ENCODE data around the gene PATJ.
"Not testable (repeated sequence)": the region's sequence is repeated elsewhere in the genome, so short reads cannot be mapped to it uniquely, and the experiment has no call there.

Gene PATJ

DNA sequence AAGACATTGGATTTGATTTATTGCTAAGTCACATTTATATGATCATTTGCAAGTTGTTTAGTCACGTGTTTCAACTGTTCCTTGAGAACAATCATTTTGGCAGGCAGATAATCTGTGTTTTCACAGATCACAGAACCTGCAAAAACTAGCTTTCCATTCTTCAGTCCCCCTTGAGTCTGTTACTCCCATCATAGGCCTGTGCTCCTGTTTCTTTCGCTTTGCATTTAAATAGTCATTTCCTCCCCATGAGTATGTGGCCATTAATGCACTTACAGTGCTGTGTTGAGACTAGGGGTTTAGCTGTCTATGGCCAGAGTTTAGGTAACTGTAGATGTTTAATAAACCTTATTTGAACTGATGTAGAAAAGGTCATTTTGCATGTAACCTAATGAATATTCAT is 214.5 kb downstream of the PATJ start:
- Histone ChIP-seq H3K4me1 (ENCODE audit: insufficient read depth, low read length) (no peaks in the 10 kb centered on the region), H4K20me1 (ENCODE audit: insufficient read depth, low read length) (no peaks in the 10 kb centered on the region), H3K4me3 (ENCODE audit: low read depth in 1 of 2, low read length in 2 of 2) (no peak overlapping the region), H3K27me3 (ENCODE audit: insufficient read depth, low read length, poor library complexity) (peaks cover 4% of the 10 kb centered on the region), H3K27ac (ENCODE audit: low read length) (no peak overlapping the region), H3K36me3 (ENCODE audit: insufficient read depth, low read length) (no peaks in the 10 kb centered on the region), H2AFZ (ENCODE audit: low read depth, low read length) (no peak overlapping the region), H3K4me2 (ENCODE audit: insufficient read depth, low read length) (no peak overlapping the region), H3K79me2 (ENCODE audit: insufficient read depth, low read length) (no peaks in the 10 kb centered on the region), H3K9me3 (ENCODE audit: insufficient read depth, low read length, severe bottlenecking) (no peaks in the 10 kb centered on the region), H3K9ac (ENCODE audit: low read depth, low read length) (no peak overlapping the region)
- ATAC-seq (ENCODE audit: insufficient read depth, low read depth): no peak
- TF ChIP-seq, protein P1, sequence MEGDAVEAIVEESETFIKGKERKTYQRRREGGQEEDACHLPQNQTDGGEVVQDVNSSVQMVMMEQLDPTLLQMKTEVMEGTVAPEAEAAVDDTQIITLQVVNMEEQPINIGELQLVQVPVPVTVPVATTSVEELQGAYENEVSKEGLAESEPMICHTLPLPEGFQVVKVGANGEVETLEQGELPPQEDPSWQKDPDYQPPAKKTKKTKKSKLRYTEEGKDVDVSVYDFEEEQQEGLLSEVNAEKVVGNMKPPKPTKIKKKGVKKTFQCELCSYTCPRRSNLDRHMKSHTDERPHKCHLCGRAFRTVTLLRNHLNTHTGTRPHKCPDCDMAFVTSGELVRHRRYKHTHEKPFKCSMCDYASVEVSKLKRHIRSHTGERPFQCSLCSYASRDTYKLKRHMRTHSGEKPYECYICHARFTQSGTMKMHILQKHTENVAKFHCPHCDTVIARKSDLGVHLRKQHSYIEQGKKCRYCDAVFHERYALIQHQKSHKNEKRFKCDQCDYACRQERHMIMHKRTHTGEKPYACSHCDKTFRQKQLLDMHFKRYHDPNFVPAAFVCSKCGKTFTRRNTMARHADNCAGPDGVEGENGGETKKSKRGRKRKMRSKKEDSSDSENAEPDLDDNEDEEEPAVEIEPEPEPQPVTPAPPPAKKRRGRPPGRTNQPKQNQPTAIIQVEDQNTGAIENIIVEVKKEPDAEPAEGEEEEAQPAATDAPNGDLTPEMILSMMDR (IDR thresholded peaks at IDR 0.05; ENCODE audit: borderline replicate concordance, extremely low read depth, low read length, poor library complexity, severe bottlenecking): no peak
- no peak for TF ChIP-seq EZH2 (IDR thresholded peaks at IDR 0.05; ENCODE audit: borderline replicate concordance, low read depth, low read length, severe bottlenecking)
- no peak for DNase-seq

DNA sequence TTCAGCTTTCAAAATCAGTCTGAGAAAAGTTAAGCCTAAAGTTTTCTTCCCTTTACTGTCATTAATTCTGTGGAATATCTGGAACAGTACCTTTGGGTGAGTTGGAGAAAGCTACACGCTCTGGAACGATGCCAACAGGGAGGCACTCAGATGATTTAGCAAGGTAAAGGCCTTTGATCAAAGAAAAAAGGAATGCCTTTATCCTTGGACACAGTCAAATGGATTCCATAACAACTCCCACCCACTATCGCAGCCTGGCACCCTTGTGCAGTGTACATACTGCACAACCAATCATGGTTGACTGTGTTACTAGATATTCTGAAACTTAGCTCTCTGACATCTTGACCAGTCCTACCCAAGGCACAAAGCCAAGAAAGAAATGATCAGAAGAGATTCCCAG is 218.7 kb downstream of the PATJ start:
- H3K27ac ChIP-seq (ENCODE audit: low read length): no peak overlapping the region

DNA sequence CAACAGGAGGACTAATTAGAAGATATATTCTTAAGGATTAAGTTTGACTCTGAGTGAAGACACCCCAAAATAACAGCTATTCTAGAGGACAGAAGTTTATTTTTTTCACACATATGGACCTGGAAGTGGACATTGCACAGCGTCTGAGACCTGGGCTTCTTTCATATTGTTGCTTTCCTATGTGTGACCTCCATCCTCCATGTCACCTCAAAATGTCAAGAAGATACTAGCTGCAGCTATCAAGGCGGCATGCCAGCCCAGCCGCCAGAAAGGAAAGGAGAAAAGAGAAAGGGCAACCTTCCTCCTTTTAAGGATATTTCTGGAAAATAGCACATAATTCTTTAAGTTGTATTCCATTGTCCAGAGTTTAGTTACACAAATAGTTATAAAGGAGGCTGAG is 220.4 kb downstream of the PATJ start:
- H3K27me3 ChIP-seq (ENCODE audit: insufficient read depth, low read length, poor library complexity): no peaks in the 10 kb centered on the region
- ATAC-seq (ENCODE audit: insufficient read depth, low read depth) (no peak), DNase-seq (no peak)
- no peaks in the 10 kb centered on the region for H3K79me2 ChIP-seq (ENCODE audit: insufficient read depth, low read length)
- no peak overlapping the region for H3K9ac ChIP-seq (ENCODE audit: low read depth, low read length)
- H3K4me3 ChIP-seq (ENCODE audit: low read depth in 1 of 2, low read length in 2 of 2): no peak overlapping the region
- H3K4me2 ChIP-seq (ENCODE audit: insufficient read depth, low read length): no peak overlapping the region
- H3K4me1 ChIP-seq (ENCODE audit: insufficient read depth, low read length): no peaks in the 10 kb centered on the region
- no peaks in the 10 kb centered on the region for H3K9me3 ChIP-seq (ENCODE audit: insufficient read depth, low read length, severe bottlenecking)
- no peak overlapping the region for H3K27ac ChIP-seq (ENCODE audit: low read length)
- TF ChIP-seq, protein P1 (IDR thresholded peaks at IDR 0.05; ENCODE audit: borderline replicate concordance, extremely low read depth, low read length, poor library complexity, severe bottlenecking): no peak
- no peak for TF ChIP-seq EZH2 (IDR thresholded peaks at IDR 0.05; ENCODE audit: borderline replicate concordance, low read depth, low read length, severe bottlenecking)
- H3K36me3 ChIP-seq (ENCODE audit: insufficient read depth, low read length): no peaks in the 10 kb centered on the region
- H4K20me1 ChIP-seq (ENCODE audit: insufficient read depth, low read length): no peaks in the 10 kb centered on the region
- H2AFZ ChIP-seq (ENCODE audit: low read depth, low read length): no peak overlapping the region

More for the DNA sequence above, 218.7 kb downstream of the PATJ start:
- Histone ChIP-seq H3K9ac (ENCODE audit: low read depth, low read length) (no peak overlapping the region), H3K4me2 (ENCODE audit: insufficient read depth, low read length) (no peak overlapping the region), H2AFZ (ENCODE audit: low read depth, low read length) (no peak overlapping the region), H3K79me2 (ENCODE audit: insufficient read depth, low read length) (no peaks in the 10 kb centered on the region), H3K4me1 (ENCODE audit: insufficient read depth, low read length) (no peaks in the 10 kb centered on the region), H3K36me3 (ENCODE audit: insufficient read depth, low read length) (no peaks in the 10 kb centered on the region), H4K20me1 (ENCODE audit: insufficient read depth, low read length) (no peaks in the 10 kb centered on the region), H3K27me3 (ENCODE audit: insufficient read depth, low read length, poor library complexity) (peaks cover 4% of the 10 kb centered on the region), H3K4me3 (ENCODE audit: low read depth in 1 of 2, low read length in 2 of 2) (no peak overlapping the region), H3K9me3 (ENCODE audit: insufficient read depth, low read length, severe bottlenecking) (no peaks in the 10 kb centered on the region)
- no peak for ATAC-seq (ENCODE audit: insufficient read depth, low read depth)
- DNase-seq: no peak
- no peak for TF ChIP-seq EZH2 (IDR thresholded peaks at IDR 0.05; ENCODE audit: borderline replicate concordance, low read depth, low read length, severe bottlenecking)
- TF ChIP-seq, protein P1 (IDR thresholded peaks at IDR 0.05; ENCODE audit: borderline replicate concordance, extremely low read depth, low read length, poor library complexity, severe bottlenecking): no peak

DNA sequence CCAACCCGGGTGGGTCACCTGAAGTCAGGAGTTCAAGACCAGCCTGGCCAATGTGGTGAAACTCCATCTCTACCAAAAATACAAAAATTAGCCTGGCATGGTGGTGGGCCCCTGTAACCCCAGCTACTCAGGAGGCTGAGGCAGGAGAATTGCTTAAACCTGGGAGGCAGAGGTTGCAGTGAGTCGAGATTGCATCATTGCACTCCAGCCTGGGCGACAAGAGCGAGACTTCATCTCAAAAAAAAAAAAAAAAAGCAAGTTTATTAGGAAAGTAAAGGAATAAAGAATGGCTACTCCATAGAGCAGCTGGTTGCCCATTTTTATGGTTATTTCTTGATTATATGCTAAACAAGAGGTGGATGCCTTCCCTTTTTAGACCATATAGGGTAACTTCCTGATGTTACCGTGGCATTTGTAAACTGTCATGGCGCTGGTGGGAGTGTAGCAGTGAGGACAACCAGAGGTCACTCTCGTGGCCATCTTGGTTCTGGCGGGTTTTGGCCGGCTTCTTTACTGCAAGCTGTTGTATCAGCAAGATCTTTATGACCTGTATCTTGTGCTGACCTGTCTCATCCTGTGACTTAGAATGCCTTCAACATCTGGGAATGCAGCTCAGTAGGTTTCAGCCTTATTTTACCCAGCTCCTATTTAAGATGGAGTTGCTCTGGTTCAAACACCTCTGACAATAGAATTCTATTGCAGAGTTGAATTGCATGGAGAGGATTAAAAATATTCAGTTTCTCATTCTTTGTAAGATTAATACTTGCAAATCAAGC is 224.4 kb downstream of the PATJ start:
- H3K79me2 ChIP-seq (ENCODE audit: insufficient read depth, low read length); H3K9ac ChIP-seq (ENCODE audit: low read depth, low read length); H2AFZ ChIP-seq (ENCODE audit: low read depth, low read length); H4K20me1 ChIP-seq (ENCODE audit: insufficient read depth, low read length); H3K27ac ChIP-seq (ENCODE audit: low read length); H3K4me3 ChIP-seq (ENCODE audit: low read depth in 1 of 2, low read length in 2 of 2); H3K36me3 ChIP-seq (ENCODE audit: insufficient read depth, low read length); H3K4me2 ChIP-seq (ENCODE audit: insufficient read depth, low read length); H3K27me3 ChIP-seq (ENCODE audit: insufficient read depth, low read length, poor library complexity); H3K9me3 ChIP-seq (ENCODE audit: insufficient read depth, low read length, severe bottlenecking); DNase-seq; ATAC-seq (ENCODE audit: insufficient read depth, low read depth); H3K4me1 ChIP-seq (ENCODE audit: insufficient read depth, low read length): not testable (repeated sequence)

Measured in DND-41 (cell line).